ENCODE data around the gene SPINT3. TPM values are rescaled to one million over a fixed set of nuclear protein-coding genes. Genes with fewer than 3 reads are reported as not detected.
"Not testable (repeated sequence)": the region's sequence is repeated elsewhere in the genome, so short reads cannot be mapped to it uniquely, and the experiment has no call there.

Gene SPINT3
- total RNA-seq, 1 donor from 2014 or later = not detected

DNA sequence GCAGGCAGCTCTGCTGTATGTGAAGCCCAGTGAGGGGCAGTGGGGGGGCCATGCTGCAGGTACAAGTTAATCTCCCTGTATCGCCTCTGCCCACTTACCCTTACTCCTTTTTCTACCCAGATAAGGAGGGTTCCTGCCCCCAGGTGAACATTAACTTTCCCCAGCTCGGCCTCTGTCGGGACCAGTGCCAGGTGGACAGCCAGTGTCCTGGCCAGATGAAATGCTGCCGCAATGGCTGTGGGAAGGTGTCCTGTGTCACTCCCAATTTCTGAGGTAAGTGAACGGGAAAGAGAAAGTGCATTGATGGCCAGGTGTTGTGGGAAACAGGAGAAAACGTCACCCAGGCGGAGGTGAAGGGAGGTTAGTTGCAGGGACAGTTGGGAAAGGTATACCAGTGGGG, 35.6 kb downstream of the SPINT3 start:
- TF ChIP-seq POLR2AphosphoS5 (IDR thresholded peaks at IDR 0.05; ENCODE audit: insufficient read depth in 1 of 2, low read depth in 1 of 2) = no peak
- TF ChIP-seq, protein P1, sequence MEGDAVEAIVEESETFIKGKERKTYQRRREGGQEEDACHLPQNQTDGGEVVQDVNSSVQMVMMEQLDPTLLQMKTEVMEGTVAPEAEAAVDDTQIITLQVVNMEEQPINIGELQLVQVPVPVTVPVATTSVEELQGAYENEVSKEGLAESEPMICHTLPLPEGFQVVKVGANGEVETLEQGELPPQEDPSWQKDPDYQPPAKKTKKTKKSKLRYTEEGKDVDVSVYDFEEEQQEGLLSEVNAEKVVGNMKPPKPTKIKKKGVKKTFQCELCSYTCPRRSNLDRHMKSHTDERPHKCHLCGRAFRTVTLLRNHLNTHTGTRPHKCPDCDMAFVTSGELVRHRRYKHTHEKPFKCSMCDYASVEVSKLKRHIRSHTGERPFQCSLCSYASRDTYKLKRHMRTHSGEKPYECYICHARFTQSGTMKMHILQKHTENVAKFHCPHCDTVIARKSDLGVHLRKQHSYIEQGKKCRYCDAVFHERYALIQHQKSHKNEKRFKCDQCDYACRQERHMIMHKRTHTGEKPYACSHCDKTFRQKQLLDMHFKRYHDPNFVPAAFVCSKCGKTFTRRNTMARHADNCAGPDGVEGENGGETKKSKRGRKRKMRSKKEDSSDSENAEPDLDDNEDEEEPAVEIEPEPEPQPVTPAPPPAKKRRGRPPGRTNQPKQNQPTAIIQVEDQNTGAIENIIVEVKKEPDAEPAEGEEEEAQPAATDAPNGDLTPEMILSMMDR (IDR thresholded peaks at IDR 0.05) = no peak
- no peak for TF ChIP-seq POLR2A (IDR thresholded peaks at IDR 0.05)
- no peak for DNase-seq (ENCODE audit: extremely low spot score in 2 of 2)
- Histone ChIP-seq H3K36me3 (no peaks in the 10 kb centered on the region), H3K4me1 (no peaks in the 10 kb centered on the region), H3K4me3 (no peak overlapping the region), H3K9me3 (no peaks in the 10 kb centered on the region), H3K27me3 (no peaks in the 10 kb centered on the region), H3K27ac (no peak overlapping the region)
- intact Hi-C loops (cut with DNase I) = no loop called here

DNA sequence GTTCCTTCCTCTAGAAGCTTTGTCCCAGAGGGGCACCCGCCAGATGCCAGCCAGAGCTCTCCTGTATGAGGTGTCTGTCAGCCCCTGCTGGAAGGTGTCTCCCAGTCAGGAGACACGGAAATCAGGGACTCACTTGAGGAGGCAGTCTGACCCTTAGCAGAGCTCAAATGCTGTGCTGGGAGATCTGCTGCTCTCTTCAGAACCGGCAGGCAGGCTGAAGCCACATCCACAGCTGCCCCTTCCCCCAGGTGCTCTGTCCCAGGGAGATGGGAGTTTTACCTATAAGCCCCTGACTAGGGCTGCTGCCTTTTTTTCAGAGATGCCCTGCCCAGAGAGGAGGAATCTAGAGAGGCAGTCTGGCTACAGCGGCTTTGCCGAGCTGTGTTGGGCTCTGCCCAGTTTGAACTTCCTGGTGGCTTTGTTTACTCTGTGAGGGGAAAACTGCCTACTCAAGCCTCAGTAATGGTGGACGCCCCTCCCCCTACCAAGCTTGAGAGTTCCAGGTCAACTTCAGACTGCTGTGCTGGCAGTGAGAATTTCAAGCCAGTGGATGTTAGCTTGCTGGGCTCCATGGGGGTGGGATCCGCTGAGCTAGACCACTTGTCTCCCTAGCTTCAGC, 37.8 kb downstream of the SPINT3 start:
- H3K9me3 ChIP-seq; H3K4me3 ChIP-seq; H3K27ac ChIP-seq; H3K4me1 ChIP-seq; H3K36me3 ChIP-seq; intact Hi-C loops (cut with DNase I); H3K27me3 ChIP-seq: not testable (repeated sequence)
- DNase-seq (ENCODE audit: extremely low spot score in 2 of 2) = peak in 1 of 2 donors; percentile 20

DNA sequence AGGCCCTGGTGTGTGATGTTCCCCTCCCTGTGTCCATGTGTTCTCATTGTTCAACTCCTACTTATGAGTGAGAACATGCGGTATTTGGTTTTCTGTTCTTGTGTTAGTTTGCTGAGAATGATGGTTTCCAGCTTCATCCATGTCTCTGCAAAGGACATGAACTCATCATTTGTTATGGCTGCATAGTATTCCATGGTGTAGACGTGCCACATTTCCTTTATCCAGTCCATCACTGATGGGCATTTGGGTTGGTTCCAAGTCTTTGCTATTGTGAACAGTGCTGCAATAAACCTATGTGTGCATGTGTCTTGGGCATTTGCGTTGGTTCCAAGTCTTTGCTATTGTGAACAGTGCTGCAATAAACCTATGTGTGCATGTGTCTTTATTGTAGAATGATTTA, 43.1 kb downstream of the SPINT3 start:
- H3K27ac ChIP-seq; H3K4me3 ChIP-seq; H3K27me3 ChIP-seq; H3K36me3 ChIP-seq; DNase-seq (ENCODE audit: extremely low spot score in 2 of 2); intact Hi-C loops (cut with DNase I); H3K9me3 ChIP-seq: not testable (repeated sequence)
- H3K4me1 ChIP-seq = peaks cover 18% of the 10 kb centered on the region

- TF ChIP-seq POLR2A (IDR thresholded peaks at IDR 0.05) = no peak
- TF ChIP-seq POLR2AphosphoS5 (IDR thresholded peaks at IDR 0.05; ENCODE audit: insufficient read depth in 1 of 2, low read depth in 1 of 2) = no peak
- TF ChIP-seq, protein P1 (IDR thresholded peaks at IDR 0.05) = no peak
- Histone ChIP-seq H3K4me1 (peaks cover 18% of the 10 kb centered on the region), H3K4me3 (peak overlapping the region; percentile 53 to 63), H3K27ac (peak overlapping the region; percentile 30), H3K9me3 (no peaks in the 10 kb centered on the region), H3K36me3 (no peaks in the 10 kb centered on the region), H3K27me3 (no peaks in the 10 kb centered on the region)
- intact Hi-C loops (cut with DNase I) = no loop called here
- DNase-seq (ENCODE audit: extremely low spot score in 2 of 2) = no peak
Observed at GRCh38 chr20:45470937-45471336, 44.5 kb downstream of the SPINT3 start.

DNA sequence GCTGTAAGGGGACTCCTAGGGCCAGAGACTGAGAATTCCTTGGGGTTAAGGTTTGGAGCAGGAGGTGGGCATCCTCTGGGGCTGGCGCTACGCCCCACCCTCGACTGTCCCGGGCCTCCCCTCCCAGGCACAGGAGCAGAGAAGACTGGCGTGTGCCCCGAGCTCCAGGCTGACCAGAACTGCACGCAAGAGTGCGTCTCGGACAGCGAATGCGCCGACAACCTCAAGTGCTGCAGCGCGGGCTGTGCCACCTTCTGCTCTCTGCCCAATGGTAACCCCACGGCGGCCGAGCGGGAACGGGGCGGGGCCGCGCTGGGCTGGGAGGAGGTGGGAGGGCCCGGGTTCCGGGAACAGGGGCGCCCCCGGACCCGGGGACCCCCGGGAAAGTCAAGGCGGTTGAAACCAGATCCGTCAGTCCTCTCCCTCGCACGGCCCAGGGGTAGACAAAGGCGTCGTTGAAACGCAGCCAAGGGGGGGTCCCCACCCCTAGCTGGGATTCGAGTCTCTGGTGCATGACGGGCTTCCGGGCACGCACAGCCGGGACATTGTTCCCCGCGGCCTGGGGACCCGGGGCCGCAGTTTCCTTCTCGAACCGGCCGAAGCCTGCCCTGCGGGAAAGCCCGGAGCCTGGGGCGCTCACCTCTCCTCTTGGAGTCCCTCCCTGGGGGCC, 45.0 kb downstream of the SPINT3 start:
- peaks cover 18% of the 10 kb centered on the region for H3K4me1 ChIP-seq
- peak in 1 of 2 donors; percentile 80 for DNase-seq (ENCODE audit: extremely low spot score in 2 of 2)
- H3K27ac ChIP-seq = peak overlapping the region; percentile 30
- TF ChIP-seq POLR2AphosphoS5 (IDR thresholded peaks at IDR 0.05; ENCODE audit: insufficient read depth in 1 of 2, low read depth in 1 of 2) (peak in 1 of 2 donors; percentile 53), POLR2A (IDR thresholded peaks at IDR 0.05) (no peak)
- TF ChIP-seq, protein P1 (IDR thresholded peaks at IDR 0.05) = no peak
- no peaks in the 10 kb centered on the region for H3K27me3 ChIP-seq
- H3K4me3 ChIP-seq = peak overlapping the region; percentile 53 to 63
- intact Hi-C loops (cut with DNase I) = no loop called here
- H3K36me3 ChIP-seq = no peaks in the 10 kb centered on the region
- no peaks in the 10 kb centered on the region for H3K9me3 ChIP-seq
